ENCODE measurements around the gene WDFY3.

The WDFY3 gene

GRCh38 chr4:84689197-84689596 lies 277.3 kb downstream of the WDFY3 start:
- Histone ChIP-seq H3K4me1 (ENCODE audit: low read length) (peaks cover 20% of the 10 kb centered on the region), H3K4me2 (ENCODE audit: low read length) (no peak overlapping the region), H4K20me1 (ENCODE audit: insufficient read depth, low read length) (no peaks in the 10 kb centered on the region), H3K79me2 (ENCODE audit: low read length) (no peaks in the 10 kb centered on the region), H3K9me3 (ENCODE audit: insufficient read depth, low read length) (no peaks in the 10 kb centered on the region), H3K36me3 (replicated peaks; ENCODE audit: low read depth, low read length) (no peaks in the 10 kb centered on the region), H2AFZ (ENCODE audit: low read depth, low read length) (no peak overlapping the region), H3K9ac (ENCODE audit: low read length) (no peak overlapping the region), H3K27ac (ENCODE audit: low read length) (no peak overlapping the region), H3K4me3 (ENCODE audit: low read length) (no peak overlapping the region), H3K27me3 (ENCODE audit: low read depth, low read length) (no peaks in the 10 kb centered on the region)
- TF ChIP-seq CTCF (IDR thresholded peaks at IDR 0.05; ENCODE audit: low read depth, low read length) (no peak), EZH2phosphoT487 (IDR thresholded peaks at IDR 0.05; ENCODE audit: low read depth) (no peak)

DNA sequence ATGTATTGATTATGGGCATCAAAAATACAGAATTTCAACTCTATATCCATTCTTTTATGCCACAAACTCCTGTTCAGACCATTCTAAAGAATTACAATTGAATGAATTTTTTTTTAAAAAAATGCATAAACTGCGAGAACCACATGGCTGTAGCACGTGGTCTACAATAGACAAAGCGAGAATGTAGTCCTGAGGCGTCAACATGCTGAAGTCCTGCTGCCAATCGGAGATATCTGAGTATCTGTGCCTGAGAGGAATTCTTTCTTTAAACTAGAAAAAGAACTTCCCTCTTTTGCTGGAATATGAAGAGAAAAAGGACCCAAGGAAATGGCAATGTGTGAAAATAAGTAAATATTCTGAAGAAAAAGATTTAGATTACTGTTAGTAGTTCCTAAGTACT lies 277.9 kb downstream of the WDFY3 start:
- no peak overlapping the region for H3K4me2 ChIP-seq (ENCODE audit: low read length)
- H4K20me1 ChIP-seq (ENCODE audit: insufficient read depth, low read length): no peaks in the 10 kb centered on the region
- no peak overlapping the region for H2AFZ ChIP-seq (ENCODE audit: low read depth, low read length)
- H3K36me3 ChIP-seq (replicated peaks; ENCODE audit: low read depth, low read length): no peaks in the 10 kb centered on the region
- no peak overlapping the region for H3K27ac ChIP-seq (ENCODE audit: low read length)
- H3K9me3 ChIP-seq (ENCODE audit: insufficient read depth, low read length): no peaks in the 10 kb centered on the region
- H3K9ac ChIP-seq (ENCODE audit: low read length): no peak overlapping the region
- no peaks in the 10 kb centered on the region; the same call in 1 of the 2 replicates for H3K27me3 ChIP-seq (ENCODE audit: low read depth, low read length)
- no peaks in the 10 kb centered on the region for H3K79me2 ChIP-seq (ENCODE audit: low read length)
- no peak overlapping the region for H3K4me3 ChIP-seq (ENCODE audit: low read length)
- H3K4me1 ChIP-seq (ENCODE audit: low read length): peaks cover 20% of the 10 kb centered on the region
- TF ChIP-seq EZH2phosphoT487 (IDR thresholded peaks at IDR 0.05; ENCODE audit: low read depth) (no peak), CTCF (IDR thresholded peaks at IDR 0.05; ENCODE audit: low read depth, low read length) (no peak)

- Histone ChIP-seq H2AFZ (ENCODE audit: low read depth, low read length) (no peak overlapping the region), H3K9ac (ENCODE audit: low read length) (no peak overlapping the region), H3K4me2 (ENCODE audit: low read length) (no peak overlapping the region), H3K4me1 (ENCODE audit: low read length) (peaks cover 12% of the 10 kb centered on the region), H3K4me3 (ENCODE audit: low read length) (no peak overlapping the region), H3K27me3 (ENCODE audit: low read depth, low read length) (no peaks in the 10 kb centered on the region; the same call in 1 of the 2 replicates), H3K36me3 (replicated peaks; ENCODE audit: low read depth, low read length) (no peaks in the 10 kb centered on the region), H3K27ac (ENCODE audit: low read length) (no peak overlapping the region), H3K9me3 (ENCODE audit: insufficient read depth, low read length) (no peaks in the 10 kb centered on the region), H4K20me1 (ENCODE audit: insufficient read depth, low read length) (no peaks in the 10 kb centered on the region), H3K79me2 (ENCODE audit: low read length) (no peaks in the 10 kb centered on the region)
- TF ChIP-seq EZH2phosphoT487 (IDR thresholded peaks at IDR 0.05; ENCODE audit: low read depth) (no peak), CTCF (IDR thresholded peaks at IDR 0.05; ENCODE audit: low read depth, low read length) (no peak)
Observed at GRCh38 chr4:84685105-84685504, 281.4 kb downstream of the WDFY3 start.

DNA sequence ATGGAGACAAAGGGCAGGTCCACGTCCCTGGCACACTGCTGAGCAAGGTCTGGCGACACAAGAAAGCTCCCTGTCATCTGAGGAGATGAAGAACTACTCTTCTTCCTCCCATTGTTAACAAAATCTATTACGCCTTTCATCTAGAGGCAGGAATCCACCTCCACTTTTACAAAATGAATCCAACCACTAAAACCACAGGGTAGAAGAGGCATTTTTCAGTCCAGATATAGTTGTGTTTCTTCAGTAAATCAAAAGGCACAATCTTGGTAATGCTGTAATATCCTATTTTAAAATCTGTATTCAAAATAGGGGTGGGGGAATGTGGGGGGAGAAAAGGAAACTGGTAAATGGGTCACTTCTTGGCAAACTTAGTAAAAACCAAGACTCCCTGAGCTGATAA lies 282.1 kb downstream of the WDFY3 start:
- Histone ChIP-seq H4K20me1 (ENCODE audit: insufficient read depth, low read length) (no peaks in the 10 kb centered on the region), H3K4me1 (ENCODE audit: low read length) (peaks cover 12% of the 10 kb centered on the region), H3K27me3 (ENCODE audit: low read depth, low read length) (no peaks in the 10 kb centered on the region; the same call in 1 of the 2 replicates), H2AFZ (ENCODE audit: low read depth, low read length) (no peak overlapping the region), H3K36me3 (replicated peaks; ENCODE audit: low read depth, low read length) (no peaks in the 10 kb centered on the region), H3K79me2 (ENCODE audit: low read length) (no peaks in the 10 kb centered on the region), H3K4me2 (ENCODE audit: low read length) (no peak overlapping the region), H3K9ac (ENCODE audit: low read length) (no peak overlapping the region), H3K27ac (ENCODE audit: low read length) (no peak overlapping the region), H3K4me3 (ENCODE audit: low read length) (no peak overlapping the region), H3K9me3 (ENCODE audit: insufficient read depth, low read length) (no peaks in the 10 kb centered on the region)
- TF ChIP-seq CTCF (IDR thresholded peaks at IDR 0.05; ENCODE audit: low read depth, low read length) (no peak), EZH2phosphoT487 (IDR thresholded peaks at IDR 0.05; ENCODE audit: low read depth) (no peak)

All from OCI-LY3 (cell line).